ENCODE results near the gene PPTC7. TPM values are rescaled to one million over a fixed set of nuclear protein-coding genes. Genes with fewer than 3 reads are reported as not detected.

PPTC7 gene
- polyA plus RNA-seq, 1 experiment, result 11.4 TPM

DNA sequence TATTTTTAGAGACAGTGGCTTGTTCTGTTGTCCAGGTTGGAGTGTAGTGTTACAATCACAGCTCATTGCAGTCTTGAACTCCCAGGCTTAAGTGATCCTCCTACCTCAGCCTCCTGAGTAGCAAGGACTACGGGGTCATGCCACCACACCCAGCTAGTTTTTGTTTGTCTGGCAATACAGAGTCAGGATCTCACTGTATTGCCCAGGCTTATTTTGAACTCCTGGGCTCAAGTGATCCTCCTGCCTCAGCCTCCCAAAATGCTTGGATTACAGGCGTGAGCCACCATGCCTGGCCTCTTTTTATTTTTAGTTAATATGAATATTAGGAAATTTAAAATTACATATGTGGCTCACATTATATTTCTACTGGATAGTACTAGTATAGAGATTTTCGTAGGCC is 28.9 kb downstream of the PPTC7 start:
- DNase-seq (ENCODE audit: low read depth, low spot score), result no peak
- Histone ChIP-seq H3K9me3 (ENCODE audit: control insufficient read depth, insufficient read depth, low read length) (peaks cover 3% of the 10 kb centered on the region; the same call in 1 of the 2 replicates), H3K27ac (ENCODE audit: low read depth, low read length) (no peak overlapping the region), H3K27me3 (ENCODE audit: control insufficient read depth, insufficient read depth, low read length) (no peaks in the 10 kb centered on the region), H3K4me3 (ENCODE audit: low read depth, low read length) (no peak overlapping the region)
- CTCF ChIA-PET, result interaction anchor here (0.6 to 4.7 kb wide), 6 partner anchors 19 to 77 kb away, joined by 3 to 48 read pairs (median 3); partner anchors contain the start of gene TCTN1
- POLR2A ChIA-PET, result no interaction called here
- TF ChIP-seq, protein P1, sequence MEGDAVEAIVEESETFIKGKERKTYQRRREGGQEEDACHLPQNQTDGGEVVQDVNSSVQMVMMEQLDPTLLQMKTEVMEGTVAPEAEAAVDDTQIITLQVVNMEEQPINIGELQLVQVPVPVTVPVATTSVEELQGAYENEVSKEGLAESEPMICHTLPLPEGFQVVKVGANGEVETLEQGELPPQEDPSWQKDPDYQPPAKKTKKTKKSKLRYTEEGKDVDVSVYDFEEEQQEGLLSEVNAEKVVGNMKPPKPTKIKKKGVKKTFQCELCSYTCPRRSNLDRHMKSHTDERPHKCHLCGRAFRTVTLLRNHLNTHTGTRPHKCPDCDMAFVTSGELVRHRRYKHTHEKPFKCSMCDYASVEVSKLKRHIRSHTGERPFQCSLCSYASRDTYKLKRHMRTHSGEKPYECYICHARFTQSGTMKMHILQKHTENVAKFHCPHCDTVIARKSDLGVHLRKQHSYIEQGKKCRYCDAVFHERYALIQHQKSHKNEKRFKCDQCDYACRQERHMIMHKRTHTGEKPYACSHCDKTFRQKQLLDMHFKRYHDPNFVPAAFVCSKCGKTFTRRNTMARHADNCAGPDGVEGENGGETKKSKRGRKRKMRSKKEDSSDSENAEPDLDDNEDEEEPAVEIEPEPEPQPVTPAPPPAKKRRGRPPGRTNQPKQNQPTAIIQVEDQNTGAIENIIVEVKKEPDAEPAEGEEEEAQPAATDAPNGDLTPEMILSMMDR (IDR thresholded peaks at IDR 0.05; ENCODE audit: low read depth, low read length), result no peak

DNA sequence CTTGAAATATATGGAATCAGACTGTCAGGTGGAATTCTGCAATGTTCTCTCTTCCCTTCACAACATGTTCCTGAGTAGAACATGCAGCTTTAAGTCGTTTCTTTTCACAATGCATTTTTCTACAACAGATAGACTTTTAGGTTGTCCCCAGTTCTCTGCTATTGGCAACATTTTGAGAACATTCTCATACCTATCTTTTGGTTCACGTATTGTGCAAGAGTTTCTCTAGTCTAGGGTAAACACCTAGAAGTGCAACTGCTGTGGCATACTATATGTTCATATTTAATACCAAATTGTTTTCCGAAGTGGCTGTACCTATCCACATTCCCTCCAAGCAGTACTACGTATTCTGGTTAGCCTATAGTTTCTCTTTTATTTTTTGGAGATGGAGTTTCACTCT is 32.1 kb downstream of the PPTC7 start:
- TF ChIP-seq, protein P1 (IDR thresholded peaks at IDR 0.05; ENCODE audit: low read depth, low read length), result no peak
- POLR2A ChIA-PET, result no interaction called here
- DNase-seq (ENCODE audit: low read depth, low spot score), result no peak
- no peaks in the 10 kb centered on the region for H3K27me3 ChIP-seq (ENCODE audit: control insufficient read depth, insufficient read depth, low read length)
- CTCF ChIA-PET, result interaction anchor here (0.9 to 4.7 kb wide), 3 partner anchors 21 to 51 kb away, joined by 3 to 48 read pairs (median 3); no protein-coding TSS in a partner anchor
- H3K9me3 ChIP-seq (ENCODE audit: control insufficient read depth, insufficient read depth, low read length), result peaks cover 3% of the 10 kb centered on the region; the same call in 1 of the 2 replicates
- no peak overlapping the region for H3K27ac ChIP-seq (ENCODE audit: low read depth, low read length)
- no peak overlapping the region for H3K4me3 ChIP-seq (ENCODE audit: low read depth, low read length)

DNA sequence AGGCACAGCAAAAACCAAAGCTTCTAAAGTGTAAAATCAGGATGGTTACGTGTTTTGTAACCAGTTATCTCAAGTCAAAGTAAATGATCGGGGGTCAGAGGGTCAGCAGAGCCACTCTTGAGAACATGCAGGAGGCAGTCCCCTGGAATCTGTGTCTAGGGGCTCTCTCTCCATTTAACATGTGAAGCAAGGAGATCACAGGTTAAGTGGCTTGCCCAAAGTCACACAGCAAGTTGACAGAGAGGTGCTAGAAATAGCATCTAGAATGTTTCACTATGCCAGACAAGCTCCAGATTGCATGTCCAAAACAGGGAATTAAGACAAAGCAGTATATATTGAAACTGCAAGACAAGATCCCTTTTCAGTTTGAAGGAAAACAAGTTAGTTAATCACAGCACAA is 33.4 kb downstream of the PPTC7 start:
- Histone ChIP-seq H3K9me3 (ENCODE audit: control insufficient read depth, insufficient read depth, low read length) (peaks cover 3% of the 10 kb centered on the region; the same call in 1 of the 2 replicates), H3K27me3 (ENCODE audit: control insufficient read depth, insufficient read depth, low read length) (no peaks in the 10 kb centered on the region), H3K27ac (ENCODE audit: low read depth, low read length) (no peak overlapping the region), H3K4me3 (ENCODE audit: low read depth, low read length) (no peak overlapping the region)
- TF ChIP-seq, protein P1 (IDR thresholded peaks at IDR 0.05; ENCODE audit: low read depth, low read length), result no peak
- no peak for DNase-seq (ENCODE audit: low read depth, low spot score)
- CTCF ChIA-PET, result interaction anchor here (0.6 to 1.2 kb wide), 5 partner anchors 36 to 81 kb away, joined by 3 to 7 read pairs (median 3); partner anchors contain the start of gene FAM216A
- POLR2A ChIA-PET, result no interaction called here

DNA sequence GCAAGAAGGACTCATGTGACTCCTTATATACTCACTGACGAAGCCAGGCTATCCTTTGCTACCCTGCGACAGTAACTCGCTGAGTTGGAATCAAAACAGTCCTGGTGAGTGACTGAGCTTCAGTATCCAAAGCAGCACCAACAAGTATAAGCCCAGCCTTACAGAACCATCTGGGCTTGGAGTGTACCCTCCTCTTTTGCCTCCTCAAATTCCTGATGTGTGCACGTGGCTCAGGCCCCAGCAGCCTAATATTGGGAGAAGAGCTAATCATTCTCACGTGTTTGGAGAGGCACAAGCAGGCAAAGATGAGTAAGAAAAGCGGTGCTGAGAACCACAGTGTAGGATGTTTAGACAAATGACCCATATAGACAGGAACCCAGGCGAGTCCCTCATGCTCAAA is 34.4 kb downstream of the PPTC7 start:
- TF ChIP-seq, protein P1 (IDR thresholded peaks at IDR 0.05; ENCODE audit: low read depth, low read length), result no peak
- ChIA-PET CTCF (interaction anchor here (0.8 to 1.2 kb wide), 4 partner anchors 15 to 54 kb away, joined by 3 to 7 read pairs (median 4); no protein-coding TSS in a partner anchor), POLR2A (interaction anchor here (0.7 kb wide), 1 partner anchor 15 kb away, joined by 4 read pairs; no protein-coding TSS in a partner anchor)
- H3K27ac ChIP-seq (ENCODE audit: low read depth, low read length), result no peak overlapping the region
- DNase-seq (ENCODE audit: low read depth, low spot score), result no peak
- peaks cover 3% of the 10 kb centered on the region; the same call in 1 of the 2 replicates for H3K9me3 ChIP-seq (ENCODE audit: control insufficient read depth, insufficient read depth, low read length)
- no peak overlapping the region for H3K4me3 ChIP-seq (ENCODE audit: low read depth, low read length)
- no peaks in the 10 kb centered on the region for H3K27me3 ChIP-seq (ENCODE audit: control insufficient read depth, insufficient read depth, low read length)

DNA sequence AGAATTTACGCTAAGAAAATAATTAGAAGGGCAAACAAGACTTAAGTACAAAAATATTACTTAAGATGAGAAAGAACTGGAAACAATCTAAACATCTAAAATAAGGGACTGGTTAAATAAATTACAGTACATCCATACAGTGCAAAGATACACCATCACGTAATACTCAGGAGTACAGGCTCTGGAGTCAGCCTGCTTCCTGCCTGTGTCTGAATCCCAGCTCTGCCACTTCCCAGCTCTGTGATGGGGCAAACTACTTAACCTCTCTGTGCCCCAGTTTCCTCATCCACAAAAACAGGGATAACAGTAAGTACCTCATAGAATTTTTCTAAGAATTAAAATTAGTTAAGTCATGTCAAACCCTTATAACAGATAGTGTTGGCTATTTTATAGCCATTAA is 36.0 kb downstream of the PPTC7 start:
- Histone ChIP-seq H3K9me3 (ENCODE audit: control insufficient read depth, insufficient read depth, low read length) (no peaks in the 10 kb centered on the region), H3K4me3 (ENCODE audit: low read depth, low read length) (no peak overlapping the region), H3K27ac (ENCODE audit: low read depth, low read length) (no peak overlapping the region), H3K27me3 (ENCODE audit: control insufficient read depth, insufficient read depth, low read length) (no peaks in the 10 kb centered on the region)
- CTCF ChIA-PET, result no interaction called here
- no peak for DNase-seq (ENCODE audit: low read depth, low spot score)
- TF ChIP-seq, protein P1 (IDR thresholded peaks at IDR 0.05; ENCODE audit: low read depth, low read length), result no peak
- POLR2A ChIA-PET, result interaction anchor here (0.6 to 1.0 kb wide), 2 partner anchors 9 to 79 kb away, joined by 3 read pairs; partner anchors contain the start of genes FAM216A and GPN3

Data from AG04450 (cell line).